Mammary epithelial cell (primary cell): ENCODE data around the gene TCF7L1.

ENCODE experiments used
- CTCF ChIP-seq, 2 donors: IDR thresholded peaks in 1 of 2; conservative IDR thresholded peaks in 1 of 2; 2 replicates each; pipeline ENCODE4 v1.5.1; 2011 to 2012; ENCODE audit warnings: inconsistent platforms in 2 of 2, low read length in 2 of 2, mild to moderate bottlenecking in 2 of 2, control low read depth in 1 of 2, low read depth in 1 of 2; ENCODE audit not compliant: insufficient read depth in 1 of 2; ENCODE audit errors: extremely low read depth in 1 of 2
- EZH2 ChIP-seq: IDR thresholded peaks from 2 replicates; pipeline ENCODE4 v1.6.1; 2012; ENCODE audit warnings: low read length, inconsistent platforms, borderline replicate concordance

GRCh38 chr2:85277416-85278158 lies 144.4 kb downstream of the TCF7L1 start:
- TF ChIP-seq EZH2 (no peak), CTCF (conservative IDR thresholded peaks at IDR 0.05 in 1 of 2, IDR thresholded peaks at IDR 0.05 in 1 of 2; ENCODE audit: extremely low read depth in 1 of 2, insufficient read depth in 1 of 2, low read depth in 1 of 2, low read length in 2 of 2) (no peak)
